Astrocyte (in vitro differentiated cells and primary cell): ENCODE data around the gene NXF1. TPM values are rescaled to one million over a fixed set of nuclear protein-coding genes. Genes with fewer than 3 reads are reported as not detected.
"Not testable (repeated sequence)": the region's sequence is repeated elsewhere in the genome, so short reads cannot be mapped to it uniquely, and the experiment has no call there.

ENCODE experiments used
- DNase-seq: peaks from one replicate; pipeline ENCODE4 v3.0.0-alpha.2; 2010; ENCODE audit warnings: low read depth
- FAIRE-seq: peaks from 2 replicates; lab custom pipeline; 2011; peaks lifted over from hg19 to GRCh38; lab: Jason Lieb, UNC
- H2AFZ ChIP-seq: 2 replicates; pipeline ENCODE4 v1.6.0; 2012; ENCODE audit warnings: low read depth, low read length, inconsistent platforms
- H3K27ac ChIP-seq: 2 replicates; pipeline ENCODE4 v1.5.1; 2011; ENCODE audit warnings: low read depth, low read length, inconsistent platforms
- H3K27me3 ChIP-seq: 2 replicates; pipeline ENCODE4 v1.6.0; 2011; ENCODE audit warnings: low read length, inconsistent platforms; ENCODE audit not compliant: insufficient read depth
- H3K36me3 ChIP-seq: 2 replicates; pipeline ENCODE4 v1.5.1; 2011; ENCODE audit warnings: low read length, inconsistent platforms; ENCODE audit not compliant: insufficient read depth
- H3K4me1 ChIP-seq: 2 replicates; pipeline ENCODE4 v1.5.1; 2011; ENCODE audit warnings: low read length, inconsistent platforms; ENCODE audit not compliant: insufficient read depth
- H3K4me2 ChIP-seq: 2 replicates; pipeline ENCODE4 v1.6.0; 2012; ENCODE audit warnings: low read length, inconsistent platforms
- H3K4me3 ChIP-seq: 2 replicates; pipeline ENCODE4 v1.5.1; 2011; ENCODE audit warnings: low read depth, mild to moderate bottlenecking, low read length, inconsistent platforms; ENCODE audit not compliant: insufficient read depth
- H3K79me2 ChIP-seq: 2 replicates; pipeline ENCODE4 v1.6.0; 2012; ENCODE audit warnings: mild to moderate bottlenecking, low read length, inconsistent platforms; ENCODE audit not compliant: insufficient read depth
- H3K9ac ChIP-seq: 2 replicates; pipeline ENCODE4 v1.6.0; 2012; ENCODE audit warnings: mild to moderate bottlenecking, low read length, inconsistent platforms
- H3K9me3 ChIP-seq: 2 replicates; pipeline ENCODE4 v1.5.1; 2012; ENCODE audit warnings: low read depth, mild to moderate bottlenecking, low read length, inconsistent platforms; ENCODE audit not compliant: insufficient read depth
- H4K20me1 ChIP-seq: 2 replicates; pipeline ENCODE4 v1.6.0; 2012; ENCODE audit warnings: low read length, inconsistent platforms; ENCODE audit not compliant: insufficient read depth
- H3K27ac Mint-ChIP-seq: one replicate; pipeline ENCODE4 v1.8.0; 2021; ENCODE audit warnings: mild to moderate bottlenecking, mixed read lengths; ENCODE audit not compliant: unreplicated experiment
- H3K27me3 Mint-ChIP-seq: one replicate; pipeline ENCODE4 v1.8.0; 2021; ENCODE audit warnings: low read depth, mixed read lengths; ENCODE audit not compliant: unreplicated experiment
- H3K36me3 Mint-ChIP-seq: one replicate; pipeline ENCODE4 v1.8.0; 2021; ENCODE audit warnings: low read depth, mixed read lengths; ENCODE audit not compliant: unreplicated experiment
- H3K4me1 Mint-ChIP-seq: one replicate; pipeline ENCODE4 v1.8.0; 2021; ENCODE audit warnings: low read depth, mixed read lengths; ENCODE audit not compliant: unreplicated experiment
- H3K4me3 Mint-ChIP-seq: one replicate; pipeline ENCODE4 v1.8.0; 2021; ENCODE audit warnings: mild to moderate bottlenecking, moderate library complexity, mixed read lengths; ENCODE audit not compliant: unreplicated experiment
- H3K9me3 Mint-ChIP-seq: one replicate; pipeline ENCODE4 v1.8.0; 2021; ENCODE audit warnings: mild to moderate bottlenecking, mixed read lengths; ENCODE audit not compliant: unreplicated experiment
- CTCF ChIP-seq: IDR thresholded peaks from 2 replicates; pipeline ENCODE4 v1.5.1; 2011; ENCODE audit warnings: low read depth, mild to moderate bottlenecking, inconsistent platforms, low read length, moderate library complexity; ENCODE audit not compliant: insufficient read depth
- EZH2 ChIP-seq: IDR thresholded peaks from 2 replicates; pipeline ENCODE4 v1.6.1; 2012; ENCODE audit warnings: mild to moderate bottlenecking, low read length, inconsistent platforms; ENCODE audit not compliant: insufficient read depth
- total RNA-seq: library from RNA; stranded (reverse); gene quantifications from 2 replicates; pipeline ENCODE4 v1.2.1, GENCODE V29; 2021

Gene NXF1
- total RNA-seq, 1 donor from 2014 or later, result 55.9 TPM

GRCh38 chr11:62841361-62842170 is 36.3 kb upstream of the NXF1 start:
- Histone ChIP-seq H3K36me3 (no peaks in the 10 kb centered on the region), H3K27ac (peak overlapping the region; percentile 99), H3K9me3 (no peaks in the 10 kb centered on the region), H3K79me2 (peaks cover 29% of the 10 kb centered on the region), H2AFZ (peak overlapping the region; percentile 96), H3K4me1 (peaks cover 15% of the 10 kb centered on the region), H4K20me1 (no peaks in the 10 kb centered on the region), H3K4me3 (peak overlapping the region; percentile 53), H3K9ac (peak overlapping the region; percentile 88), H3K27me3 (no peaks in the 10 kb centered on the region), H3K4me2 (peak overlapping the region; percentile 86)
- no peak overlapping the region for H3K27ac Mint-ChIP-seq
- DNase-seq, result peak; percentile 100
- no peak overlapping the region for H3K4me3 Mint-ChIP-seq
- TF ChIP-seq CTCF, result no peak
- TF ChIP-seq EZH2, result no peak
- peaks cover under 1% of the 10 kb centered on the region for H3K36me3 Mint-ChIP-seq
- peak; percentile 100 for FAIRE-seq
- H3K27me3 Mint-ChIP-seq, result no peaks in the 10 kb centered on the region
- H3K4me1 Mint-ChIP-seq, result peaks cover 12% of the 10 kb centered on the region
- no peaks in the 10 kb centered on the region for H3K9me3 Mint-ChIP-seq

- H3K4me1 ChIP-seq, result peaks cover 15% of the 10 kb centered on the region
- not testable (repeated sequence) for H3K27me3 ChIP-seq, H3K4me3 Mint-ChIP-seq, H3K9me3 Mint-ChIP-seq, H3K36me3 ChIP-seq, H3K27me3 Mint-ChIP-seq, FAIRE-seq, H4K20me1 ChIP-seq, H3K27ac Mint-ChIP-seq, H3K36me3 Mint-ChIP-seq, H3K9me3 ChIP-seq
- peak; percentile 60 for DNase-seq
- peak overlapping the region; percentile 85 for H3K4me3 ChIP-seq
- peak overlapping the region; percentile 13 for H2AFZ ChIP-seq
- peak overlapping the region; percentile 90 for H3K9ac ChIP-seq
- peak overlapping the region; percentile 90 for H3K27ac ChIP-seq
- H3K4me2 ChIP-seq, result peak overlapping the region; percentile 90
- peaks cover 12% of the 10 kb centered on the region for H3K4me1 Mint-ChIP-seq
- H3K79me2 ChIP-seq, result peaks cover 36% of the 10 kb centered on the region
Measured at GRCh38 chr11:62840721-62841360, 35.6 kb upstream of the NXF1 start.

GRCh38 chr11:62839050-62839945 is 34.1 kb upstream of the NXF1 start, which contains the start of gene WDR74:
TSS of gene WDR74 (minus strand) at chr11:62839590. CDS start at chr11:62839570, 20 bp downstream.
- Mint-ChIP-seq H3K36me3 (peaks cover 13% of the 10 kb centered on the region), H3K4me1 (peaks cover 12% of the 10 kb centered on the region), H3K4me3 (no peak within 1 kb of the TSS), H3K27me3 (no peaks in the 10 kb centered on the region), H3K9me3 (no peaks in the 10 kb centered on the region), H3K27ac (no peak within 1 kb of the TSS)
- Histone ChIP-seq H3K9ac (peak within 1 kb of the TSS; percentile 90), H3K27me3 (no peaks in the 10 kb centered on the region), H3K36me3 (peaks cover 16% of the 10 kb centered on the region), H3K4me1 (peaks cover 15% of the 10 kb centered on the region), H3K9me3 (no peaks in the 10 kb centered on the region), H3K27ac (peak within 1 kb of the TSS; percentile 90), H3K4me3 (peak within 1 kb of the TSS; percentile 85), H3K79me2 (peaks cover 50% of the 10 kb centered on the region), H3K4me2 (peak within 1 kb of the TSS; percentile 90), H4K20me1 (peaks cover 19% of the 10 kb centered on the region), H2AFZ (peak within 1 kb of the TSS; percentile 72)
- TF ChIP-seq EZH2 (no peak), CTCF (no peak)
- FAIRE-seq (no peak), DNase-seq (peak; percentile 86)
